Ovary (tissue), 9 donors: Measurements from ENCODE around the gene CMTM4. TPM values are rescaled to one million over a fixed set of nuclear protein-coding genes. Genes with fewer than 3 reads are reported as not detected.

Experiments used
- DNase-seq, 5 donors: peaks; one replicate each; pipeline ENCODE4 v3.0.0-alpha.2; 2019 to 2020
- H3K27ac ChIP-seq, 2 donors: fragments of 200-600 bp; one replicate each; pipeline versions ENCODE4 v1.5.1 to v1.8.0; 2019 to 2022
- H3K27me3 ChIP-seq: fragments of 200-600 bp; one replicate; pipeline ENCODE4 v1.8.0; 2022
- H3K36me3 ChIP-seq: fragments of 200-600 bp; sonication (generic); one replicate; pipeline ENCODE4 v1.5.1; 2019
- H3K4me1 ChIP-seq: one replicate; pipeline ENCODE4 v1.8.1; 2013; ENCODE audit warnings: mild to moderate bottlenecking, moderate library complexity; ENCODE audit not compliant: insufficient read depth
- H3K4me3 ChIP-seq: fragments of 200-600 bp; sonication (generic); one replicate; pipeline ENCODE4 v1.5.1; 2017
- H3K9me3 ChIP-seq, 2 donors: fragments of 200-600 bp in 1 of 2; sonication (generic) in 1 of 2; one replicate each; pipeline versions ENCODE4 v1.5.1 to v1.8.1; 2013 to 2019; ENCODE audit warnings: mild to moderate bottlenecking in 1 of 2, moderate library complexity in 1 of 2
- CTCF ChIP-seq, 3 donors: fragments of 450-650 bp in 2 of 3; fragments of 200-600 bp in 1 of 3; IDR thresholded peaks; one replicate each; pipeline versions ENCODE4 v1.5.1 to v1.8.0; 2016 to 2022; ENCODE audit warnings: antibody characterized with exemption in 3 of 3, mild to moderate bottlenecking in 1 of 3
- EP300 ChIP-seq: sonication (generic); formaldehyde crosslinking; IDR thresholded peaks from one replicate; pipeline ENCODE4 v1.6.1; 2017; ENCODE audit warnings: antibody characterized with exemption
- POLR2A ChIP-seq: fragments of 450-650 bp; IDR thresholded peaks from one replicate; pipeline ENCODE4 v1.6.1; 2017; ENCODE audit warnings: antibody characterized with exemption, mild to moderate bottlenecking, moderate library complexity
- WGBS, 3 donors: extraction: QIAGEN DNeasy Blood & Tissue Kit in 1 of 3; methylation state at CpG; one replicate each; pipeline versions ENCODE4 v1.1.5 to v1.1.7; 2013 to 2017; 5-methylcytosine and 5-hydroxymethylcytosine counted together
- intact Hi-C, 4 donors: fragments of 100-400 bp; cut with DNase I; formaldehyde crosslinking; loops; one replicate each; pipeline versions ENCODE4 v1.11.0 to v1.15.1; 2022 to 2023
- polyA plus RNA-seq, 2 donors: library from polyadenylated mRNA; stranded (reverse); fragments of 200-250 nt in 1 of 2; fragments of 350-450 nt in 1 of 2; fragmentation: Illumina TruSeq in 1 of 2; extraction: RNeasy Lipid Tissue Mini Kit (QIAGEN cat#74804) in 1 of 2; gene quantifications; one replicate each; pipeline ENCODE4 v1.2.3, GENCODE V29; 2013 to 2014
- total RNA-seq, 7 donors: library from RNA; depleted of rRNA in 2 of 7; stranded (reverse); fragments of >200 nt in 2 of 7; fragmentation: NEBNext Ultra II Directional in 3 of 7; extraction: Animal tissue kit (Norgen Biotek cat#: 25700) in 3 of 7; gene quantifications; one replicate each; pipeline versions ENCODE4 v1.1.0 to v1.2.4, GENCODE V29; 2016 to 2023
- donor health status: DM: no; HTN: no; CAD: no; lungs with moderate emphysema.
- donor health status: DM: no; HTN: no; CAD: no.
- donor health status: Bipolar disorder and iron deficiency.
- donor health status: DM: yes; HTN: yes; CAD: no.
- donor health status: DM: no; HTN: no; CAD: no.
- donor health status: DM: yes; HTN: yes; CAD: no.

CMTM4 gene
- total and polyA plus RNA-seq, 9 donors: 5.4 to 47.1 (median 13.1) TPM

GRCh38 chr16:66574531-66574930 is 122.0 kb downstream of the CMTM4 start:
- no peak for TF ChIP-seq EP300
- no peak for TF ChIP-seq CTCF (IDR thresholded peaks at IDR 0.05)
- no peak for TF ChIP-seq POLR2A
- Histone ChIP-seq H3K4me1 (peaks cover 6% of the 10 kb centered on the region), H3K27ac (no peak overlapping the region), H3K9me3 (no peaks in the 10 kb centered on the region), H3K27me3 (no peaks in the 10 kb centered on the region), H3K4me3 (no peak overlapping the region), H3K36me3 (no peaks in the 10 kb centered on the region)
- no peak for DNase-seq
- WGBS, 3 donors: 62 to 75% (median 68%) methylated on average over 3 of the region's 3 CpGs
- intact Hi-C loops: no loop called here

- peaks cover 5% of the 10 kb centered on the region for H3K4me1 ChIP-seq
- H3K27me3 ChIP-seq: no peaks in the 10 kb centered on the region
- H3K4me3 ChIP-seq: no peak overlapping the region
- no peak for DNase-seq
- H3K9me3 ChIP-seq: no peaks in the 10 kb centered on the region
- WGBS, 3 donors: 19 to 39% (median 27%) methylated on average over 1 of the region's 1 CpG
- intact Hi-C loops: no loop called here
- no peak overlapping the region for H3K27ac ChIP-seq
- H3K36me3 ChIP-seq: no peaks in the 10 kb centered on the region
- TF ChIP-seq EP300 (no peak), POLR2A (no peak), CTCF (IDR thresholded peaks at IDR 0.05) (no peak)
Measured at GRCh38 chr16:66574081-66574480, 122.5 kb downstream of the CMTM4 start.

GRCh38 chr16:66572356-66572755 is 124.2 kb downstream of the CMTM4 start:
- WGBS, 3 donors: 75 to 90% (median 87%) methylated on average over 2 of the region's 2 CpGs

GRCh38 chr16:66569827-66570405 is 126.6 kb downstream of the CMTM4 start:
- no peaks in the 10 kb centered on the region for H3K27me3 ChIP-seq
- no peak overlapping the region for H3K4me3 ChIP-seq
- no peak overlapping the region for H3K27ac ChIP-seq
- no peaks in the 10 kb centered on the region for H3K36me3 ChIP-seq
- 24 to 38% (median 30%) methylated on average over 3 of the region's 3 CpGs for WGBS, 3 donors
- intact Hi-C loops: no loop called here
- no peak for DNase-seq
- H3K9me3 ChIP-seq: no peaks in the 10 kb centered on the region
- peaks cover 1% of the 10 kb centered on the region for H3K4me1 ChIP-seq
- no peak for TF ChIP-seq EP300
- TF ChIP-seq POLR2A: no peak
- no peak for TF ChIP-seq CTCF (IDR thresholded peaks at IDR 0.05)

More at GRCh38 chr16:66572356-66572755, 124.2 kb downstream of the CMTM4 start:
- intact Hi-C loops: no loop called here
- Histone ChIP-seq H3K4me1 (peaks cover 1% of the 10 kb centered on the region), H3K9me3 (no peaks in the 10 kb centered on the region), H3K27me3 (no peaks in the 10 kb centered on the region), H3K27ac (no peak overlapping the region), H3K36me3 (no peaks in the 10 kb centered on the region), H3K4me3 (no peak overlapping the region)
- TF ChIP-seq CTCF (IDR thresholded peaks at IDR 0.05) (no peak), EP300 (no peak), POLR2A (no peak)
- DNase-seq: no peak
